Transverse colon (tissue), 4 donors: Measurements from ENCODE around the gene SNX6. TPM values are rescaled to one million over a fixed set of nuclear protein-coding genes. Genes with fewer than 3 reads are reported as not detected.

ENCODE experiments used
- DNase-seq: peaks from one replicate; pipeline ENCODE4 v3.0.0-alpha.2; 2019
- H3K27ac ChIP-seq, 4 donors: fragments of 200-600 bp; sonication (generic); 2 replicates each; pipeline ENCODE4 v1.5.1; 2016 to 2018; ENCODE audit warnings: inconsistent platforms in 4 of 4
- H3K27me3 ChIP-seq: fragments of 200-600 bp; sonication (generic); 2 replicates; pipeline ENCODE4 v1.5.1; 2017; ENCODE audit warnings: inconsistent platforms
- H3K36me3 ChIP-seq, 4 donors: fragments of 200-600 bp; sonication (generic); 2 replicates each; pipeline ENCODE4 v1.5.1; 2017 to 2019; ENCODE audit warnings: inconsistent platforms in 4 of 4
- H3K4me1 ChIP-seq, 4 donors: fragments of 200-600 bp; sonication (generic); 2 replicates each; pipeline ENCODE4 v1.5.1; 2017 to 2020; ENCODE audit warnings: inconsistent platforms in 4 of 4
- H3K4me3 ChIP-seq, 4 donors: fragments of 200-600 bp; sonication (generic); 1 replicate in 1 of 4; 2 replicates in 3 of 4; pipeline versions ENCODE4 v1.5.1 to v1.6.1; 2017 to 2019; ENCODE audit warnings: inconsistent platforms in 4 of 4
- H3K9me3 ChIP-seq, 2 donors: fragments of 200-600 bp; sonication (generic); 2 replicates each; pipeline ENCODE4 v1.5.1; 2017 to 2019; ENCODE audit warnings: inconsistent platforms in 2 of 2
- CTCF ChIP-seq, 5 experiments: fragments of 200-600 bp in 3 of 5; fragments of 450-650 bp in 2 of 5; sonication (generic) in 3 of 5; IDR thresholded peaks; 1 replicate in 2 of 5; 2 replicates in 3 of 5; pipeline ENCODE4 v1.5.1; 2016 to 2017; ENCODE audit warnings: antibody characterized with exemption in 5 of 5, inconsistent platforms in 3 of 5, mild to moderate bottlenecking in 2 of 5, moderate library complexity in 1 of 5
- EP300 ChIP-seq: sonication (generic); formaldehyde crosslinking; IDR thresholded peaks from one replicate; pipeline ENCODE4 v1.6.1; 2017; ENCODE audit warnings: antibody characterized with exemption, low read depth
- POLR2A ChIP-seq: fragments of 450-650 bp; IDR thresholded peaks from one replicate; pipeline ENCODE4 v1.6.1; 2016; ENCODE audit warnings: antibody characterized with exemption, mild to moderate bottlenecking, moderate library complexity
- POLR2AphosphoS5 ChIP-seq, 3 donors: sonication (generic); formaldehyde crosslinking; IDR thresholded peaks; one replicate each; pipeline ENCODE4 v1.6.1; 2016; ENCODE audit warnings: antibody characterized with exemption in 3 of 3
- whole genome bisulfite sequencing, 2 donors: methylation state at CpG; one replicate each; pipeline ENCODE4 v1.1.5; 2018; ENCODE audit warnings: low coverage in 1 of 2; 5-methylcytosine and 5-hydroxymethylcytosine counted together
- in situ Hi-C, 4 donors: fragments of 200-750 bp; cut with MboI; loops; one replicate each; pipeline versions ENCODE4 v1.15.0 to v1.15.1; 2017; ENCODE audit warnings: low sequenced_read_pairs in 3 of 4, low pct_ligation_motif_present in 1 of 4, low pct_unique_long_range_greater_than_20kb in 1 of 4
- intact Hi-C: fragments of 100-400 bp; cut with DNase I; formaldehyde crosslinking; loops from one replicate; pipeline ENCODE4 v1.15.1; 2023; ENCODE audit warnings: low total_unique reads
- total RNA-seq, 4 donors: library from RNA; depleted of rRNA; stranded (reverse); fragments of >200 nt; gene quantifications; one replicate each; pipeline ENCODE4 v1.1.0, GENCODE V29; 2016

Gene SNX6
- total RNA-seq, 4 donors from 2014 or later: 45.6 to 157 (median 118) TPM

GRCh38 chr14:34593740-34594375, 36.1 kb downstream of the SNX6 start:
- Histone ChIP-seq H3K4me3 (no peak overlapping the region), H3K27me3 (no peaks in the 10 kb centered on the region), H3K4me1 (no peaks in the 10 kb centered on the region), H3K27ac (no peak overlapping the region), H3K36me3 (peaks cover 0 to 92% (median 40%) of the 10 kb centered on the region in 4 donors), H3K9me3 (no peaks in the 10 kb centered on the region)
- in situ Hi-C loops: no loop called here
- intact Hi-C loops: no loop called here
- TF ChIP-seq EP300 (no peak), POLR2A (no peak), POLR2AphosphoS5 (IDR thresholded peaks at IDR 0.05) (no peak), CTCF (IDR thresholded peaks at IDR 0.05) (no peak)
- no peak for DNase-seq
- WGBS, 2 donors: 96 to 100% methylated on average over 7 to 11 of the region's 11 CpGs

- Histone ChIP-seq H3K27me3 (no peaks in the 10 kb centered on the region), H3K36me3 (peaks cover 0 to 94% (median 40%) of the 10 kb centered on the region in 4 donors)
- 92 to 100% methylated on average over 4 to 5 of the region's 5 CpGs for WGBS, 2 donors
Measured at GRCh38 chr14:34592623-34593022, 37.3 kb downstream of the SNX6 start.

GRCh38 chr14:34583525-34583924, 46.4 kb downstream of the SNX6 start:
- Histone ChIP-seq H3K27me3 (no peaks in the 10 kb centered on the region), H3K27ac (no peak overlapping the region), H3K9me3 (no peaks in the 10 kb centered on the region), H3K4me3 (no peak overlapping the region), H3K4me1 (no peaks in the 10 kb centered on the region), H3K36me3 (peaks cover 0 to 63% (median 30%) of the 10 kb centered on the region in 4 donors)
- WGBS, 2 donors: 77 to 84% methylated on average over 6 of the region's 6 CpGs
- in situ Hi-C loops: no loop called here
- DNase-seq: no peak
- TF ChIP-seq POLR2AphosphoS5 (IDR thresholded peaks at IDR 0.05) (no peak), CTCF (IDR thresholded peaks at IDR 0.05) (no peak), EP300 (no peak), POLR2A (no peak)
- intact Hi-C loops: no loop called here

More at GRCh38 chr14:34592623-34593022, 37.3 kb downstream of the SNX6 start:
- Histone ChIP-seq H3K4me1 (no peaks in the 10 kb centered on the region), H3K4me3 (no peak overlapping the region), H3K9me3 (no peaks in the 10 kb centered on the region), H3K27ac (no peak overlapping the region)
- in situ Hi-C loops: no loop called here
- no peak for DNase-seq
- TF ChIP-seq POLR2A (no peak), POLR2AphosphoS5 (IDR thresholded peaks at IDR 0.05) (no peak), EP300 (no peak), CTCF (IDR thresholded peaks at IDR 0.05) (no peak)
- intact Hi-C loops: no loop called here

GRCh38 chr14:34582117-34582680, 47.7 kb downstream of the SNX6 start:
- no peak for DNase-seq
- WGBS, 2 donors: 95 to 96% methylated on average over 6 to 11 of the region's 11 CpGs
- TF ChIP-seq POLR2AphosphoS5 (IDR thresholded peaks at IDR 0.05) (no peak), CTCF (IDR thresholded peaks at IDR 0.05) (no peak), EP300 (no peak), POLR2A (no peak)
- Histone ChIP-seq H3K4me1 (no peaks in the 10 kb centered on the region), H3K9me3 (no peaks in the 10 kb centered on the region), H3K4me3 (no peak overlapping the region), H3K27me3 (no peaks in the 10 kb centered on the region), H3K27ac (no peak overlapping the region), H3K36me3 (peaks cover 0 to 61% (median 29%) of the 10 kb centered on the region in 4 donors)
- in situ Hi-C loops: no loop called here
- intact Hi-C loops: no loop called here
